GM19372 (cell line): ENCODE results near the gene SLC39A11.

Experiments used
- ATAC-seq: cut with Tn5 transposase; IDR thresholded peaks from one replicate; pipeline ENCODE4 v1.9.1; 2021; ENCODE audit warnings: mild to moderate bottlenecking, low read depth, moderate library complexity; ENCODE audit not compliant: unreplicated experiment

Gene SLC39A11

GRCh38 chr17:73048170-73048569 is 44.3 kb downstream of the SLC39A11 start:
- ATAC-seq, result no peak

- ATAC-seq, result no peak
These were observed 46.8 kb downstream of the SLC39A11 start for GRCh38 chr17:73045724-73046123.

- ATAC-seq, result no peak
These were observed 48.6 kb downstream of the SLC39A11 start for GRCh38 chr17:73043686-73044581.

GRCh38 chr17:73042809-73043685 is 49.4 kb downstream of the SLC39A11 start:
- no peak for ATAC-seq

- no peak for ATAC-seq
These were observed 50.3 kb downstream of the SLC39A11 start for GRCh38 chr17:73042225-73042624.

- no peak for ATAC-seq
These were observed 53.2 kb downstream of the SLC39A11 start for GRCh38 chr17:73039282-73039681.

GRCh38 chr17:73031472-73031871 is 61.0 kb downstream of the SLC39A11 start:
- no peak for ATAC-seq

GRCh38 chr17:73030995-73031394 is 61.5 kb downstream of the SLC39A11 start:
- ATAC-seq, result no peak

- ATAC-seq, result no peak
These were observed 62.0 kb downstream of the SLC39A11 start for GRCh38 chr17:73030501-73030921.

GRCh38 chr17:73029991-73030390 is 62.5 kb downstream of the SLC39A11 start:
- ATAC-seq, result no peak

GRCh38 chr17:73029021-73029420 is 63.5 kb downstream of the SLC39A11 start:
- ATAC-seq, result no peak

GRCh38 chr17:73028299-73028755 is 64.2 kb downstream of the SLC39A11 start:
- no peak for ATAC-seq

- no peak for ATAC-seq
These were observed 65.3 kb downstream of the SLC39A11 start for GRCh38 chr17:73027130-73027741.

GRCh38 chr17:73025041-73025560 is 67.4 kb downstream of the SLC39A11 start:
- no peak for ATAC-seq

GRCh38 chr17:73023759-73024158 is 68.7 kb downstream of the SLC39A11 start:
- no peak for ATAC-seq

- ATAC-seq, result no peak
These were observed 69.8 kb downstream of the SLC39A11 start for GRCh38 chr17:73022694-73023093.

GRCh38 chr17:73021771-73022170 is 70.7 kb downstream of the SLC39A11 start:
- ATAC-seq, result no peak

GRCh38 chr17:73020110-73020509 is 72.4 kb downstream of the SLC39A11 start:
- ATAC-seq, result no peak

- ATAC-seq, result no peak
These were observed 73.9 kb downstream of the SLC39A11 start for GRCh38 chr17:73018599-73018998.

GRCh38 chr17:73017658-73018057 is 74.8 kb downstream of the SLC39A11 start:
- ATAC-seq, result no peak
